Measurements from ENCODE around the gene SCOC.
"Not testable (repeated sequence)": the region's sequence is repeated elsewhere in the genome, so short reads cannot be mapped to it uniquely, and the experiment has no call there.

Gene SCOC

GRCh38 chr4:140361099-140361498 is 12.3 kb upstream of the SCOC start:
- no peak for DNase-seq (ENCODE audit: low spot score)

- DNase-seq (ENCODE audit: low spot score): no peak
Observed at GRCh38 chr4:140363051-140363450, 10.4 kb upstream of the SCOC start.

- no peak for DNase-seq (ENCODE audit: low spot score)
Observed at GRCh38 chr4:140363558-140363957, 9.9 kb upstream of the SCOC start.

- DNase-seq (ENCODE audit: low spot score): no peak
Observed at GRCh38 chr4:140367738-140368137, 5.7 kb upstream of the SCOC start.

- no peak for DNase-seq (ENCODE audit: low spot score)
Observed at GRCh38 chr4:140368686-140369085, 4.8 kb upstream of the SCOC start.

- peak; percentile 28 for DNase-seq (ENCODE audit: low spot score)
Observed at GRCh38 chr4:140372751-140373327, 607 bp upstream of the SCOC start.

GRCh38 chr4:140374130-140374477 is 658 bp downstream of the SCOC start:
- DNase-seq (ENCODE audit: low spot score): no peak

- DNase-seq (ENCODE audit: low spot score): no peak
Observed at GRCh38 chr4:140382732-140383131, 9.3 kb downstream of the SCOC start.

- DNase-seq (ENCODE audit: low spot score): no peak
Observed at GRCh38 chr4:140388015-140388414, 14.6 kb downstream of the SCOC start.

- DNase-seq (ENCODE audit: low spot score): no peak
Observed at GRCh38 chr4:140395668-140396067, 22.2 kb downstream of the SCOC start.

- DNase-seq (ENCODE audit: low spot score): no peak
Observed at GRCh38 chr4:140400111-140400510, 26.7 kb downstream of the SCOC start.

GRCh38 chr4:140406292-140406691 is 32.8 kb downstream of the SCOC start:
- DNase-seq (ENCODE audit: low spot score): peak; percentile 15

- DNase-seq (ENCODE audit: low spot score): no peak
Observed at GRCh38 chr4:140408974-140409373, 35.5 kb downstream of the SCOC start.

- DNase-seq (ENCODE audit: low spot score): not testable (repeated sequence)
Observed at GRCh38 chr4:140413130-140413969, 39.9 kb downstream of the SCOC start.

GRCh38 chr4:140423106-140423505 is 49.7 kb downstream of the SCOC start:
- no peak for DNase-seq (ENCODE audit: low spot score)

- DNase-seq (ENCODE audit: low spot score): no peak
Observed at GRCh38 chr4:140426610-140427105, 53.2 kb downstream of the SCOC start.

GRCh38 chr4:140427106-140427918 is 53.9 kb downstream of the SCOC start, which contains the start of gene CLGN:
TSS of gene CLGN (minus strand) at chr4:140427648. CDS start at chr4:140413078, 14,570 bp downstream.
- DNase-seq (ENCODE audit: low spot score): peak; percentile 49

- DNase-seq (ENCODE audit: low spot score): no peak
Observed at GRCh38 chr4:140427919-140428471, 54.5 kb downstream of the SCOC start.

All from activated CD4-positive, alpha-beta T cell treated with anti-CD3 and anti-CD28 coated beads, Interleukin-2, Interleukin-4, amounts not matched to agents 100 ng/mL and 50 ng/mL, durations not matched to agents 16 hours and 8 hours (primary cell).